DMS153 (cell line): Measurements from ENCODE around the gene SSR3.
"Not testable (repeated sequence)": the region's sequence is repeated elsewhere in the genome, so short reads cannot be mapped to it uniquely, and the experiment has no call there.

Source experiments
- DNase-seq: peaks from one replicate; lab custom pipeline; 2025; lab: John Stamatoyannopoulos, UW

SSR3 gene

DNA sequence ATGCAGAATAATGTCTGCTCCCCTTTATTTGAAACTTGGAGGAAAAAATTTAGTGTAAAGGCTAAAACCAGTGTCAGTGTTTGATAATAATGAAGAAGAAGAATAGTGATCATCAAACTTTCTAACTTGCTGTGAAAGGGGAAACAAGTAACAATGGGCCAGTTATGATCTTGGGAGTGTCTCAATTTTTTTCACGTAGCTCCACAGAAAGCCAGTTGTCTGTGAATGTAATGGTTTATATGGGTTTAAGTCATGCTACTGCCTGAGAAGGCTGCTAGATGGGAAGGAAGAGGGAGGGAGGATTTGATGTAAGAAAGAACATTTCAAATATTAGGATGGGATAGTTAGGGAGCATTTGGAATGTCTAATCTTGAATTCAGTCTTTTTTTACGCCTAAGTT is 21.1 kb upstream of the SSR3 start:
- no peak for DNase-seq

DNA sequence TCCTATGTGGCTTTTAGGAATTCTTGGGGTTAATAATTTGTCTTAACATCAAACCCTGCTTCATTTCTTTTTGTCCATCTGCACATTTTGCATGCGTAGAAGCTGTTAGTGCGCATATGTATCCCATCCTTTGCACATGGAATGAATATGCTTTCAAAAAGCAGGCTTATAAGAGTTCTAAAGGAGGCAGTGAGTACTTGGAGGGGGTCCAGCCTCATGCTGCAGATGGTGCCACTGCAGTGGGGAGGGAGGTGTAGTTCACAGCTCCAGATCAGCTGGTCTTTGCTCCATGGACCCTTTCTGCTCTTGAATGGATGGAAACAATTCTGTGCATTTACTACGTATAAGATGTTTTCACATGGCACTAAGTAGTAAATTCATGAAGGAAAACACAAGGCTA is 20.7 kb upstream of the SSR3 start:
- DNase-seq: no peak

DNA sequence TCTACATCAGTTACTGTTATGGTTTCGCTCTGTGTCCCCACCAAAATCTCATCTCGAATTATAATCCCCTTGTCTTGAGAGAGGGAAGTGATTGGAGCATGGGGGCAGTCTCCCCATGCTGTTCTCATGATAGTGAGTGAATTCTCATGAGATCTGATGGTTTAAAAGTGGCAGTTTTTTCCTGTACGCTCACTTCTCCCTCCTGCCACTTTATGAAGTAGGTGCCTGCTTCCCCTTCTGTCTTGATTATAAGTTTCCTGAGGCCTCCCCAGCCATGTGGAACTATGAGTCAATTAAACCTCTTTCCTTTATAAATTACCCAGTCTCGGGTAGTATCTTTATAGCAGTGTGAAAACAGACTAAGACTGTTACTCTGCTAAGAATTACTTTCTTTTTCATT is 15.0 kb upstream of the SSR3 start:
- not testable (repeated sequence) for DNase-seq

DNA sequence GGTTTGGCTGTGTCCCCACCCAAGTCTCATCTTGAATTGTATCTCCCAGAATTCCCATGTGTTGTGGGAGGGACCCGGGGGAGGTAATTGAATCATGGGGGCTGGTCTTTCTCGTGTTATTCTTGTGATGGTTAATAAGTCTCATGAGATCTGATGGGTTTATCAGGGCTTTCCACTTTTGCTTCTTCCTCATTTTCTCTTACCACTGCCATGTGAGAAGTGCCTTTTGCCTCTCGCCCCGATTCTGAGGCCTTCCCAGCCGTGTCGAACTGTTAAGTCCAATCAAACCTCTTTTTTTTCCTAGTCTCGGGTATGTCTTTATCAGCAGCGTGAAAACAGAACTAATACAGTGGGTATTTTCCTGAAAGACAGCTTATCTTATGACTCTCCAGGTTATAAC is 14.1 kb upstream of the SSR3 start:
- DNase-seq: not testable (repeated sequence)

DNA sequence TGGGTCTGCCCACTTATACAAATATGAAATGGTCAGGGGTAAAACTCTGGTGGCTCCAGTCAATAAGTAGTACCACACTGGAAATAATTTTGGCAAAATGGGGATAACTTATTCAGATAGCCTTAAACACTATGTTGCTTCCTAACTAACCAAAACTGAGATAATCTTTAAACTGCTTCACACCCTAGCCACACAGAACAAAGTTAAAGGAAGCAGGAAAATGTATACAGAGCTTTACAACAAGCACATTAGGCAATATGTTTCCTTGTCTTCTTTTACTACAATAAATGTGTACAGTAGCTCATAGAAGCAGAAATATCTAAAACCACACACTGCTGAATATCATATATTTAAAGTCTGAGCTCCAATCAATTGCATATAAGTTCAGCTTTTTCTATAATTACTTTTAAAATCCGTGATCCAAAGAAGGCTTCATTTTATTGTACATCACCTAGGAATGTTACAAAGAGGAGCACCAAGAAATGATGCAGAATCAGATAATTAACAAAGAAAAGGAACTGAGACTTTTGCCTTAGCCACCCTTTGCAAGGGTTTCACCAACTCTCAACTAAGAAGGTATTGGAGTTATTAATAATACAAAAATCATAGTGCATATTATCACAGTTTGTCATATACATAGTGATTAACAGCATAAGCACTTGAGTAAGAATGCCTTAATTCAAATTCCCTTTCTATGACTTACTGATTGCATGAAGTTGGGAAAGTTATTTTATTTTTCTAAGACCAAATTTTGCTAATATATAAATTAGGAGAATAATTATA is 9.2 kb upstream of the SSR3 start:
- DNase-seq: no peak

DNA sequence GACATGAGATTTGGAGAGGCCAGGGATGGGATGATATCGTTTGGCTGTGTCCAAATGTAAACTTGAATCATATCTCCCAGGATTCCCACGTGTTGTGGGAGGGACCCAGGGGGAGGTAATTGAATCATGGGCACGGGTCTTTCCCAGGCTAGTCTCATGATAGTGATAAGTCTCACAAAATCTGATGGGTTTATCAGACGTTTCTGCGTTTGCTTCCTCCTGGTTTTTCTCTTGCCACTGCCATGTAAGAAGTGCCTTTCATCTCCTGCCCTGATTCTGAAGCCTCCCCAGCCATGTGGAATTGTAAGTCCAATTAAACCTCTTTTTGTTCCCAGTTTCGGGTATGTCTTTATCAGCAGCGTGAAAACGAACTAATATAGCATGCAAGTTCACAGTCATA is 7.6 kb upstream of the SSR3 start:
- DNase-seq: not testable (repeated sequence)

DNA sequence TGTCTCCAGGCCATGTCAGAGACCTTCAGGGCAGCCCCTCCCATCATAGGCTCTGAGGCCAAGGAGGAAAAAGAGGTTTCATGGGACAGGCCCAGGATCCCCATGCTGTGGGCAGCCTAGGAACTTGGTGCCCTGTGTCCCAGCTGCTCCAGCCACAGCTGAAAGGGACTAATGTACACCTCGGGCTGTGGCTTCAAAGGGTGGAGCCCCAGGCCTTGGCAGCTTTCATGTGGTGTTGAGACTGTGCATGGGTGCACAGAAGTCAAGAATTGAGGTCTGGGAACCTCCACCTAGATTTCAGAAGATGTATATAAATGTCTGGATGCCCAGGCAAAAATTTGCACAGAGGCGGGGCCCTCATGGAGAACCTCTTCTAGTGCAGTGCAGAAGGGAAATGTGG is 6.6 kb upstream of the SSR3 start:
- no peak for DNase-seq

DNA sequence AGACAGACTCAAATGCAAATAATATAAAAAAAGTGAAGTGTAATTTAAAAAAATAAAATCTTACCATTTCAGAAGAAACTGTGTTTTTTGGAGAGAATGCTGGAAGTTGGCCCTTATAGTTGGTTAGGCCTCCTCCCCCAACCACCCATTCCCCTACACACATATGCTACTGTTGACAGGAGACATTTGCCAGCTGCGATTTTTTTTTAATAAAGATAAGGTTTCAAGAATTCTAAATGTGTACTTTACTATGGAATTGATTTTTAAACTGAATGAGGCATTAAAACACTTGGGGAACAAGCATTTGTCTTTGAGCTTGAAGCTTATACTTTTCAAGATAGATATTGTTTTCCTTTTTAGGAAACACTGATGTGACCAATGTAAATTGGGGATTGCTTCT is 4.4 kb upstream of the SSR3 start:
- no peak for DNase-seq

DNA sequence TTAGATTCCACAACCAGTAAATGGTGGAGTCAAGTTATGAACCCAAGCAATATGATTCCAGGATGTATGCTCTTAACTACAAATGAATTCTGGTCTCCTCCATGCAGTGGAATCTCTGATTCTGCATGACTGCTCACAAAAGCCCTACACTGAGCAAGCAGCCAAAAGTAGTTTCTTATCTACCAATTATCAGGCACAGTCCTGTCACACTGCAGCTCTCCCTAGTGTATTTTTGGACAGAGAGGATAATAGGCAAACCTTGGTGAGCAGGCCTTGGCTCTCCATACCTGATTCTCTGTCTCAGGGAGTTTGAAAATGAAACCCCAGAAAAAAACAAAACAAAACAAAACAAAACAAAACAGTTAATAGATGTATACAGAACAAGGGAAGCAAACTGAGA is 3.5 kb upstream of the SSR3 start:
- no peak for DNase-seq

DNA sequence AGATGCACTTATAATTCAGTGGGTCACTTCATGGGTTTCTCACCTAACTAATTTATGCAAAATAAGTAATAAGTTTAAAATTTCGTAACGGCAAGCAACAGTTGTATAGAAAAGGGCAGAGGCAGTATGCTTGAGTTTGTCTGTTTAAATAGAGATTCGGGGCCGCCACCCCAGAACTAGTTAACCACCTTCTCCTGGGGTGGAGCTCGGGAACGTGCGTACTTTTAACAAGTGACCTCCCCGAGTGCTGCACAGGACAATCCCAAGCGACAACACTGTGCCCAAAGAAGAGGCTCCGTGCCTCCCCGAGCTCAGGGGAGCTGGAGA is 439 bp downstream of the SSR3 start:
- no peak for DNase-seq

DNA sequence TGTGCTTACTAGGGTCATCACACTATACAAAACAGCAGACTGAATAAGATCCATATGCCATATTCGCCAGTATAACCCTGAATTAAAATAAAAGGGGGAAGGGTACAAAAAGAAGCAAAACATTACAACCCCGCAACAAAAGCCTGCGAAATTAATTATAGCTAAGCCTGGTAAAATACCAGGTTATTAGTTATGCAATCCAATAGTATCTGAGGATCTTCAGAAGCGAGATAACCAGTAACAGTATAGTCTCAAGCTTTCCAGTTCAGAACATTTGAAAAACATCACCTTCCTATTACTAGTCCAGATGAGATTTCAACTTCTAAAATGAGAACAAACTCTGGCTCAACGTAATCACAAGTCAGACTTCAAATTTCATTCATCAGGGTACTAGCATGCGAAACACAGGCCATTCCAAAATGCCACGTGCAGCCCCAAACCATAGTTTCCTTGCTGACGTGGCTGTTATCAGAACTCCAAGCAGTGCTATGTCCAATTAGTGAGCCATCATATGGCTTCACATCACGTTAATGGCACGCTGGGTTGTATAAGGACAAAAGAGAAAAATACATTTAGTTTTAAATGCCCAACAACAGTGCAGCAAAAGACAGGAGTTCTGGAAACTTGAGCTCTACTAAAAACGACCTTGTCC is 1.1 kb downstream of the SSR3 start:
- DNase-seq: no peak

DNA sequence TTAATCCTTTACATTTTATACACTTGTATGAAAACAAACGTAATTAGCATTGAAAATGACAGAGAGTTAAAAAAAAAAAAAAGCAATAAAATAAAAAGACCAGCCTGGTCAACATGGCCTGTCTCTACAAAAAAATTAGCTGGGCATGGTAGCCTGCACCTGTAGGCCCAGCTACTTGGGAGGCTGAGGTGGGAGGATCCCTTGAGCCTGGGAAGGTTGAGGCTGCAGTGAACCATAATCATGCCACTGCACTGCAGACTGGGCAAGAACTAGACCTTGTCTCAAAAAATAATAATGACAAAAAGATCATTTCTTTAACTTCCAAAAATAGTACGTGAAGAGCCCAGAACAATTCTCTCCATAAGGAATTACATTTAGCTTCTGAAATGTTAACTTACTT is 1.9 kb downstream of the SSR3 start:
- no peak for DNase-seq

DNA sequence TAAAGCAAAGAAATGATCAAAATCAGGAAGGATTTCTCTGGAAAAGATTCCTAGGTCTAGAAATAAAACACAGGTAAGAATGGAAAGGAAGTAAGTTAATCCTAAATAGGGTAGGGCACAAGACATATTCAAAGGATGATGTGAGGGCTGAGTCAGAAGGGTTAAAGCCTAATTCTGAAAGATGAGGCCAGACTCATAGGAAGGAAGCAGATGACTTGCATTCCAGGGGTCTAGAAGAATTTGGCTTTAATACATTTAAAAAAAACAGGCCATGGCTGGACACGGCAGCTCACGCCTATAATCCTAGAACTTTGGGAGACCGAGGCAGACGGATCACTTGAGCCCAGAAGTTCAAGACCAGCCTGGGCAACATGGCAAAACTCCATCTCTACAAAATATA is 3.2 kb downstream of the SSR3 start:
- DNase-seq: no peak

DNA sequence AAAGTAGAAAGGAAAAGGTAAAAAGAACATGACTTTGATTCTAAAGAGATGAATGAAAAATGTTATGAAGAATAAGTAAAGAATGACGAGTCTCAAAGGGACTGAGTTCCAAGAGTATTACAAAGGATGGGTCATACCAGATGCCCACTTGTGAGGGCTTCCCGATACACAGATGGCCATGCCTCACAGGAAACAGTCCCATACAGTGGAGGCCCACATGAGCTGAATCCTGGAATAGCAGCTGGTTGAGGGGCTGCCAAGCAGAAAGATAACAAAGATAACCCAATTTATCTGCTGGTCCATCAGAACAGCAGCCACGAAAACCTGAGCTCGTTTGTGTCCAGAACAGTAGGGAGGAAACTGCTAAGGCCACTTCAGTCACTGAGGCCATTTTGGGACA is 3.7 kb downstream of the SSR3 start:
- DNase-seq: no peak

DNA sequence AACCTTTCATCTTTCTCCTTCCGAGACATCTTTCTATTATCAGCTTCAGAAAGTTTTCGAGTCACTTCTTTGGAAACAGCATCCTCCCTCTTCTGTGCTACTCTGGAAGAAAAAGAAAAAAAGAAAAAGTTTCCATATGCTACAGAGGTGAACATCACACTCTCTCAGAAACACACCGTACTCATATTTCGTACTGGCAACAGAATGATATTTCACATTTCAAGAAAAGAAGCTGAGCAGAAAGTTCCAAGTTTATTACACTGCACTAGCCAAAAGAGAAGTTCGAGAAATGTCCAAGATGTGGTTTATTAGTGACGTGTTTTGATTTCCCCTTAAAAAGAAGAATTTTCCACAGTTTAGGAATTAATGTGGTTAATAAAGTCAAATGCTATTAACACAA is 6.0 kb downstream of the SSR3 start:
- no peak for DNase-seq

DNA sequence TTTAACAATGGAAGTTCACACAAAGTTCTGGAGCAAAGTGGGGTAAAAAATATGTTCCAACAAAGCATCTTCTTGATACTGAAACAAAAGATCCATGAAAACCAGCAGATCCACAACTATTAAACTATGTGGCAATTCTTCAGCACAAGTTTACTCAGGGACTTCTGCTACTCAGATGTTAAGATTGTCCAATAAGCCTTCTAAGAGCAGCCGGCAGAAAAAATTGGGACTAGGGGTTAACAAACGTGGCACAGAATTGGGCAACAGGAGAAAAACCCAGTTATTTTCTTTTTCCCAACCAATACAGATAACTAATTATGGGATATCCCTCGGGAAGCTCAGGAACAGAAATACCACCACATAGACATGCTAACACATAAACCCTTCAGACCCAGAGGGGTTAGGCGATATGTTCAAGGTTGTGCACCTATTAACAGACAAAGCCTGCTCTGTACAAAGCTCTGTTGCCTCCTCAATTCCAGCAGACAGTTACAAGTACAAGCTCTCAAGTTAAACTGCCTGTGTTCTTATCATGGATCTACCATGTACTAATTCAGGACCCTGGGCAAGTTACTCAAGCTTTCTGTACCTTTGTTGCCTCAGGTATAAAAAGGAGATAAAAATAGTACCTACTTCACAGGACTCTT is 6.8 kb downstream of the SSR3 start:
- DNase-seq: no peak

DNA sequence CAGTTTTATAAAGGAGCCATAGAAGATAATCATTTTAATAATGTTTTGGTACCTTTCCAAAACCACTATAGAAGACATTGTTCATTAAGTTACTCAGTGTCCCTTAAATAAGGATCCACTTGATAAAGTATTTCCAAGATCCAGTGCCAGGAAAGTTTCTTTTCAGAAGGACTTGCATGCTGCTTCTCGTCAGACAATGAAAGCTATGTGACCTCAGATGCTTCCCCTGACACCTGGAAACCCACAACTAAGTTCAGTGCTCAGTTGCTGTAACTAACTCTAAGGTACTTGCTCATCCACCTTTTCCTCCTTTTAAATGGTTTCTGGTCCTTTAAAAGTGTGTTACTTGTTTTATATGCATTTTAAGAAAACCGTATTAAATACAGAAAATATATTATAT is 7.3 kb downstream of the SSR3 start:
- no peak for DNase-seq

DNA sequence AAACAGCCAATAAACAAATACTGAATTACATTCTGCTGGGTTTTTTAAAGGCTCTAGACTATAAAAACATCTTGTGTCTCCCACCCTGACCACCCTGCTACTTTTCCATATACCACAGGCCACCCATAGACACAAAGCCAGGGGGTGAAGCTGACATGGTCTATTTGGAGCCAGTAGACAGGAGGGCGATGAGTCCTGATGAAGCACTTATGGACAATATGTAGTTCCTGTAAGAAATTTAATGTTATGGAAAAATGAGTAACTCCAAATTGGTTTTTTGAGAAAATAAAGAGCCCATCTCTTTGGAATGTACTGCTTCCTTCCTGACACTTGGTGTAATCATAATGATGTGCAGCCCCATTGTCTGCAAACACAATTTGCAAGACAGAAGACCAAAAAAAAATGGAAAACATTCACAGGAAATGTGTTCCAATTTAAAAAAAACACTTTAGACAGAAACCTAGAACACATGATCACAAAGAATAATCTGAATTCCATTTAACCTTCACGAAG is 11.8 kb downstream of the SSR3 start:
- no peak for DNase-seq

DNA sequence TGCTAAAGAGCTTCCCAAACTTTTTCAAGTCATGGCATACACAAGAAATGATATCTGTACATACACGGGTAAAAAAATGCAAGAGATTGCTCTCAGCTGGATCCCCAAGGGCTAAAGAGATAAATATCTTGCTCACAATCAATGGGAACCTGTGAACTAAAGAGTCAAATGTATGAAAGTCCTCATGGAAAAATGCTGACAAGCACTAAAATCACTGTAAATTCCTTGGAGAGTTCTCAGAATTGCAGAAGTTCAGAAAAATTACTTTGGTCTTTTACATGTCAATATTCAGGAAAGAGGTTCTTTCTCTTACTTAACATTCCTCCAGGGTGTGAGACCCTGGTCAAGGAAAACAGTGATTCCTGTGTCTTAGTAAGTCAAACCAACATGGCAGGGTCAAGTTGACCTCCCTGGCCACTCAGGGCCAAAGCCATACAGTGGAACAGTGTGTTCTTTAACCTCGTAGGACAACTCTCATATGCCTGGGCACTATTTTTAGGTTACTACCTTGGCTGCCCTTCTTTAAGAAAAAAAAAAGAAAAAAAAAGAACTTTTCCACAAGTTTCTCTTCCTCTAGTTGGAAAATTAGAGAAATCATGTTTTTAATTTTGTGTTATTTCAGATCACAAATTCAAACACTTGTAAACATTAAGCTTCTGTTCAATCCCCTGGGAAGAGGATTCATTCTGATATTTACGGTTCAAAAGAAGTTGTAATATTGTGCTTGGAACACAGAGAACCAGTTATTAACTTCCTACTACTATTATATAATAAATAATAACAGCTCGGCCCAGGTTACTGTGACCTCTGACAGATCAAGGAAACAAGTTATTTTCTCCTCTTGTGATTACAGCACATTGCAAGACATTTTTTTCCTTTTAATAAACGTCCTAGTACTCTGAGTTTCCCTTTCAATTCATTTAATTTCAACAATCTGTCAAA is 12.5 kb downstream of the SSR3 start:
- DNase-seq: no peak

DNA sequence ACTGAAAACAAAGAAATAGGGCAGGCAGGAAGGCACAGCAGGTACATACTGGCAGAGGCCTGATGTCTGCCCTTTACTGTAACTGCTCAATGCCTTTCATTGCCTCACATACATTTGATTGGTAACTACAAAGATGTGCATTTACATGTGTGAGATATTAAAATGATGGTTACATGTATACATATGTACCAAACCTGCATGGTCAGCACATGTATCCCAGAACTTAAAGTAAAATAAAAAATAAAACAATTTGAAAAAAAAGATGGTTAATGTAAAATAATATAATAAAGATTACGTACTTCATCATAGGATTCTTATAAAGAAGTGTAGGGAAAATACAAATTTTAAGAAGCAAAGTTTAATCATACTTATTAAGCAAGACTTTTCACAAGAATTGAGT is 15.1 kb downstream of the SSR3 start:
- no peak for DNase-seq

DNA sequence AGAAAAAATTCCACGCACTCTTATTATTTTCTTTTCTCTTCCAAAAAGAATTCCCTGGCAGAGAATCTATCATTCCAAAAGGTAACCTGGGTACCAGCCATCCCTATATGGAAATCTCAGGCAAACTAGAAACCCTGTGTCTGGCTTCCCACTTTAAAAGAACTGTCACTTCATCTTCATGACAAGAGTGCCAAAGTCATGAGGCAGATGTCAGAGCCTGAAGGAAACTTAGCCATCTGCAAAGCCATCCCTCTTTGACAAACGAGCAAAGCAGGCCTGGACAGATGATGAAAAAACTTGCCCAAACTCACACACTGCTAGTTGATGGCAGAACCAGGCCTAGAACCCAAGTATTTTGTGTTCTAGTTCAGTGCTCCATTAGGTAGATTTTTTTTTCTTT is 15.9 kb downstream of the SSR3 start:
- DNase-seq: no peak
